ENCODE results near the gene PLCD1. TPM values are rescaled to one million over a fixed set of nuclear protein-coding genes. Genes with fewer than 3 reads are reported as not detected.
A peak's percentile ranks its signal among the peaks of the same experiment; 100 is the strongest.

The PLCD1 gene
- total RNA-seq, 1 donor from 2014 or later = 16.7 TPM

DNA sequence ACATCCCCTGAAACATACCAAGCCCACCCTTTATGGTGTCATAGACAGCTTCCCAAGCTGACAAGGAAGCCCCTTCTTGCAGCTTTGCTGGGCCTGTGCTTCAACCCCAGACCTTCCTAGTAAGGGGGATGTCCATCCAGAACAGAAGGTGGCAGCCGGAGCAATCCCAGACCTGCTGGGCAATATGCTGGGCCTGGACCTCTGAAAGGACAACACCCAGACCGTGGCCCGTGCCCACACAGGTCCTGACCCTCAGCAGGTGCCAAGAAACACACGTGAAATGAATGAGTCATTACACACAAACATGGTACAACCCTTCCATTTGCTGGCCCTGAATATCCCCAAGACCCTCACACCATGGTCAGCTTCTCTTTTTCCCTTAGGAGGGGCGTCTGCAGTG, 58.6 kb downstream of the PLCD1 start:
- Histone ChIP-seq H3K27me3 (ENCODE audit: insufficient read depth, low read length) (no peaks in the 10 kb centered on the region), H3K36me3 (ENCODE audit: insufficient read depth, low read length) (peaks cover 2% of the 10 kb centered on the region), H3K9ac (ENCODE audit: low read length) (no peak overlapping the region), H3K9me3 (ENCODE audit: insufficient read depth, low read depth, low read length) (no peaks in the 10 kb centered on the region), H4K20me1 (ENCODE audit: insufficient read depth, low read length) (no peaks in the 10 kb centered on the region), H3K4me2 (ENCODE audit: low read length) (no peak overlapping the region), H3K79me2 (ENCODE audit: insufficient read depth, low read length) (no peaks in the 10 kb centered on the region), H3K4me3 (ENCODE audit: insufficient read depth, low read depth, low read length) (no peak overlapping the region), H2AFZ (ENCODE audit: low read depth, low read length) (no peak overlapping the region), H3K4me1 (ENCODE audit: insufficient read depth, low read length) (no peaks in the 10 kb centered on the region), H3K27ac (ENCODE audit: low read depth, low read length) (no peak overlapping the region)
- TF ChIP-seq, protein P1, sequence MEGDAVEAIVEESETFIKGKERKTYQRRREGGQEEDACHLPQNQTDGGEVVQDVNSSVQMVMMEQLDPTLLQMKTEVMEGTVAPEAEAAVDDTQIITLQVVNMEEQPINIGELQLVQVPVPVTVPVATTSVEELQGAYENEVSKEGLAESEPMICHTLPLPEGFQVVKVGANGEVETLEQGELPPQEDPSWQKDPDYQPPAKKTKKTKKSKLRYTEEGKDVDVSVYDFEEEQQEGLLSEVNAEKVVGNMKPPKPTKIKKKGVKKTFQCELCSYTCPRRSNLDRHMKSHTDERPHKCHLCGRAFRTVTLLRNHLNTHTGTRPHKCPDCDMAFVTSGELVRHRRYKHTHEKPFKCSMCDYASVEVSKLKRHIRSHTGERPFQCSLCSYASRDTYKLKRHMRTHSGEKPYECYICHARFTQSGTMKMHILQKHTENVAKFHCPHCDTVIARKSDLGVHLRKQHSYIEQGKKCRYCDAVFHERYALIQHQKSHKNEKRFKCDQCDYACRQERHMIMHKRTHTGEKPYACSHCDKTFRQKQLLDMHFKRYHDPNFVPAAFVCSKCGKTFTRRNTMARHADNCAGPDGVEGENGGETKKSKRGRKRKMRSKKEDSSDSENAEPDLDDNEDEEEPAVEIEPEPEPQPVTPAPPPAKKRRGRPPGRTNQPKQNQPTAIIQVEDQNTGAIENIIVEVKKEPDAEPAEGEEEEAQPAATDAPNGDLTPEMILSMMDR (IDR thresholded peaks at IDR 0.05; ENCODE audit: insufficient read depth, low read depth, low read length) = no peak
- TF ChIP-seq EZH2 (IDR thresholded peaks at IDR 0.05; ENCODE audit: insufficient read depth, low read length) = no peak
- peaks cover 22% of the 10 kb centered on the region for H3K36me3 Mint-ChIP-seq (ENCODE audit: low read depth, unreplicated experiment)
- DNase-seq (ENCODE audit: low read depth) (no peak), FAIRE-seq (no peak)
- H3K27me3 Mint-ChIP-seq (ENCODE audit: low read depth, unreplicated experiment) = no peaks in the 10 kb centered on the region
- H3K27ac Mint-ChIP-seq (ENCODE audit: unreplicated experiment) = no peak overlapping the region
- peaks cover 2% of the 10 kb centered on the region for H3K4me1 Mint-ChIP-seq (ENCODE audit: low read depth, unreplicated experiment)
- H3K4me3 Mint-ChIP-seq (ENCODE audit: unreplicated experiment) = no peak overlapping the region
- H3K9me3 Mint-ChIP-seq (ENCODE audit: unreplicated experiment) = no peaks in the 10 kb centered on the region

DNA sequence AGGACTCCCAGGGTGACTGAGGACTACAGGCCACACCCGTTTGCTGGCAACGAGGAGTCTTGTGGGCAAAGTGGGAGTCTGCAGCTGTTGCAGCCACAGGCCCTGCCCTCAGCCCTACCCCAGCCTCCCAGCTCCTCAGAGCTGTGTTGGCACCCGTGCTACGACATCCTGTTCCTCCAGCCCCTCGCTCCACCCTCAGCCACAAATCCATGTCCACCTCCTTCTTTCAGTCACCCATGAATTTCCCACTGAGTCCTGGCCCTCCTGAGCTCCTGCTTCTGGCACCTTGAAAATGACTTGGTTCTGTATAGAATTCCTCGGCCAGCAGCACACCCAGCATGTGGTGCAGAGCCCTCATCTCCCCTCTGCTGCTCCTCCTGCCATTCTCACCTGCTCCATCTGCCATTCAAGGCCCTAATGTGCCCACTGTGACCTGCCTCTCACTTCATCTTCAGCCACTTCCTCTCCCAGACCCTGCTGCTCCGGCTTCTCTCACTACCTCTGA, 59.8 kb downstream of the PLCD1 start:
- H3K27me3 ChIP-seq (ENCODE audit: insufficient read depth, low read length) = no peaks in the 10 kb centered on the region
- FAIRE-seq = no peak
- no peak for DNase-seq (ENCODE audit: low read depth)
- H3K4me1 Mint-ChIP-seq (ENCODE audit: low read depth, unreplicated experiment) = peaks cover 4% of the 10 kb centered on the region
- H3K4me3 ChIP-seq (ENCODE audit: insufficient read depth, low read depth, low read length) = no peak overlapping the region
- H3K9me3 Mint-ChIP-seq (ENCODE audit: unreplicated experiment) = no peaks in the 10 kb centered on the region
- peaks cover 26% of the 10 kb centered on the region for H3K36me3 Mint-ChIP-seq (ENCODE audit: low read depth, unreplicated experiment)
- H3K4me1 ChIP-seq (ENCODE audit: insufficient read depth, low read length) = no peaks in the 10 kb centered on the region
- no peak overlapping the region for H3K4me2 ChIP-seq (ENCODE audit: low read length)
- H3K27ac Mint-ChIP-seq (ENCODE audit: unreplicated experiment) = peak overlapping the region; percentile 3
- H2AFZ ChIP-seq (ENCODE audit: low read depth, low read length) = no peak overlapping the region
- H3K79me2 ChIP-seq (ENCODE audit: insufficient read depth, low read length) = no peaks in the 10 kb centered on the region
- H3K27ac ChIP-seq (ENCODE audit: low read depth, low read length) = no peak overlapping the region
- H3K27me3 Mint-ChIP-seq (ENCODE audit: low read depth, unreplicated experiment) = no peaks in the 10 kb centered on the region
- H3K4me3 Mint-ChIP-seq (ENCODE audit: unreplicated experiment) = no peak overlapping the region
- no peaks in the 10 kb centered on the region for H4K20me1 ChIP-seq (ENCODE audit: insufficient read depth, low read length)
- no peaks in the 10 kb centered on the region for H3K36me3 ChIP-seq (ENCODE audit: insufficient read depth, low read length)
- H3K9ac ChIP-seq (ENCODE audit: low read length) = no peak overlapping the region
- H3K9me3 ChIP-seq (ENCODE audit: insufficient read depth, low read depth, low read length) = no peaks in the 10 kb centered on the region
- TF ChIP-seq EZH2 (IDR thresholded peaks at IDR 0.05; ENCODE audit: insufficient read depth, low read length) = no peak
- TF ChIP-seq, protein P1 (IDR thresholded peaks at IDR 0.05; ENCODE audit: insufficient read depth, low read depth, low read length) = no peak

DNA sequence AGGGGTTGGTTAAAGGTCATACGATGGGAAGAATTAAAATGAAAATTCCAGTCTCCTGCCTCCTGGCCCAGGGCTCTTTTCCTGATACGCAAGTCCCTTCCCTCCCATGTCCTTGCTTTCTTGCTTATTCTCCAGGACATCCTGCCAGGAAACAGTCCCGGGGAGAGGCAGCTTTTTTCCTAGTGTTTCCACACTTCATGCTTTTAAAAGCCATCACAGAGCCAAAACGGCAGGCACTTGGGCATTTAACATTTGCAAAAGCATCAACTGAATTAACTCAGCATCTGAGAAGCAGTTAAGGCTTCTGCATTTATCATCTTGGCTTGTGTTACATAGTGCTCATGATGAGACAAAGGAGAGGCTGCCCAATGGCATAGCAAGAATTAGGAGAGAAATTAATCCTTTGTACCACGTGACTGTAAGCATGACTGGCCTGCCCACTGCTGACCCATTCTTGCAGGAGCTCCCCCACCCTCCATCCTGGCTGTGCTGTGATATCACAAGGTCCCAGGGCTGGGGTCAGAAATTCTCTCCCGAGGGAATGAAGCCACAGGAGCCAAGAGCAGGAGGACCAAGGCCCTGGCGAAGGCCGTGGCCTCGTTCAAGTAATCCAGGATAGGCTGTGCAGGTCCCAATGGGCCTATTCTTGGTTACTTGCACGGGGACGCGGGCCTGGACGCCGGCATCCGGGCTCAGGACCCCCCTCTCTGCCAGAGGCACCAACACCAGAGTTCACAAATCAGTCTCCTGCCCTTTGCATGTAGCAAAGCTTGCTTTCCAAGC, 60.4 kb downstream of the PLCD1 start:
- no peaks in the 10 kb centered on the region for H3K9me3 ChIP-seq (ENCODE audit: insufficient read depth, low read depth, low read length)
- H3K27me3 Mint-ChIP-seq (ENCODE audit: low read depth, unreplicated experiment) = no peaks in the 10 kb centered on the region
- H3K4me2 ChIP-seq (ENCODE audit: low read length) = no peak overlapping the region
- no peak overlapping the region for H3K9ac ChIP-seq (ENCODE audit: low read length)
- DNase-seq (ENCODE audit: low read depth) (no peak), FAIRE-seq (no peak)
- H3K4me3 ChIP-seq (ENCODE audit: insufficient read depth, low read depth, low read length) = no peak overlapping the region
- no peak overlapping the region for H3K27ac ChIP-seq (ENCODE audit: low read depth, low read length)
- no peak for TF ChIP-seq EZH2 (IDR thresholded peaks at IDR 0.05; ENCODE audit: insufficient read depth, low read length)
- TF ChIP-seq, protein P1 (IDR thresholded peaks at IDR 0.05; ENCODE audit: insufficient read depth, low read depth, low read length) = no peak
- no peaks in the 10 kb centered on the region for H3K36me3 ChIP-seq (ENCODE audit: insufficient read depth, low read length)
- peaks cover 28% of the 10 kb centered on the region for H3K36me3 Mint-ChIP-seq (ENCODE audit: low read depth, unreplicated experiment)
- no peaks in the 10 kb centered on the region for H3K79me2 ChIP-seq (ENCODE audit: insufficient read depth, low read length)
- no peaks in the 10 kb centered on the region for H4K20me1 ChIP-seq (ENCODE audit: insufficient read depth, low read length)
- H3K4me1 Mint-ChIP-seq (ENCODE audit: low read depth, unreplicated experiment) = peaks cover 6% of the 10 kb centered on the region
- no peaks in the 10 kb centered on the region for H3K27me3 ChIP-seq (ENCODE audit: insufficient read depth, low read length)
- H3K9me3 Mint-ChIP-seq (ENCODE audit: unreplicated experiment) = no peaks in the 10 kb centered on the region
- no peak overlapping the region for H3K27ac Mint-ChIP-seq (ENCODE audit: unreplicated experiment)
- H2AFZ ChIP-seq (ENCODE audit: low read depth, low read length) = no peak overlapping the region
- H3K4me1 ChIP-seq (ENCODE audit: insufficient read depth, low read length) = no peaks in the 10 kb centered on the region
- no peak overlapping the region for H3K4me3 Mint-ChIP-seq (ENCODE audit: unreplicated experiment)
